Caco-2 (cell line): ENCODE measurements around the gene GCDH. TPM values are rescaled to one million over a fixed set of nuclear protein-coding genes. Genes with fewer than 3 reads are reported as not detected.

Source experiments
- BruUV-seq: library from RNA; stranded (reverse); fragments of 400-500 nt; replicated peaks from 2 replicates; lab custom pipeline; 2021; lab: Mats Ljungman, UMichigan
- CTCF ChIA-PET: fragments of 300-600 bp; sonication (Branson Sonifier 250); formaldehyde crosslinking; loops from one replicate; lab custom pipeline; 2022; ENCODE audit warnings: antibody characterized with exemption; lab: Charles Lee
- POLR2A ChIA-PET: fragments of 300-600 bp; sonication (Branson Sonifier 250); formaldehyde crosslinking; loops from one replicate; lab custom pipeline; 2022; ENCODE audit warnings: antibody characterized with exemption; lab: Charles Lee
- DNase-seq, 2 experiments: peaks; one replicate each; pipeline versions ENCODE4 v3.0.0 to v3.0.0-alpha.2; 2020 to 2022
- H3K27me3 ChIP-seq: replicated peaks from 2 replicates; pipeline ENCODE4 v1.6.0; 2011; ENCODE audit warnings: low read length; ENCODE audit not compliant: control insufficient read depth, insufficient read depth
- H3K36me3 ChIP-seq: 2 replicates; pipeline ENCODE4 v1.5.1; 2011; ENCODE audit warnings: low read length; ENCODE audit not compliant: control insufficient read depth, insufficient read depth
- H3K4me1 ChIP-seq: fragments of 250-450 bp; sonication (Bioruptor Pico); 2 replicates; pipeline ENCODE4 v1.5.1; 2020; ENCODE audit warnings: mild to moderate bottlenecking
- H3K4me3 ChIP-seq: 2 replicates; pipeline ENCODE4 v1.5.1; 2011; ENCODE audit warnings: low read depth, mild to moderate bottlenecking, control low read depth, low read length
- H3K9me3 ChIP-seq: fragments of 250-450 bp; sonication (Bioruptor Pico); 2 replicates; pipeline ENCODE4 v1.5.1; 2020; ENCODE audit warnings: mild to moderate bottlenecking, moderate library complexity
- H3K27ac Mint-ChIP-seq: one replicate; pipeline ENCODE4 v1.8.0; 2022; ENCODE audit warnings: mixed read lengths; ENCODE audit not compliant: unreplicated experiment
- H3K27me3 Mint-ChIP-seq: one replicate; pipeline ENCODE4 v1.8.0; 2022; ENCODE audit warnings: mixed read lengths; ENCODE audit not compliant: insufficient read depth, unreplicated experiment
- H3K36me3 Mint-ChIP-seq: one replicate; pipeline ENCODE4 v1.8.0; 2022; ENCODE audit warnings: mild to moderate bottlenecking, mixed read lengths; ENCODE audit not compliant: insufficient read depth, unreplicated experiment
- H3K4me1 Mint-ChIP-seq: one replicate; pipeline ENCODE4 v1.8.0; 2022; ENCODE audit warnings: low read depth, mixed read lengths; ENCODE audit not compliant: unreplicated experiment
- H3K4me3 Mint-ChIP-seq: one replicate; pipeline ENCODE4 v1.8.0; 2022; ENCODE audit warnings: mild to moderate bottlenecking, moderate library complexity, mixed read lengths; ENCODE audit not compliant: unreplicated experiment
- H3K9me3 Mint-ChIP-seq: one replicate; pipeline ENCODE4 v1.8.0; 2022; ENCODE audit warnings: mixed read lengths; ENCODE audit not compliant: unreplicated experiment
- intact Hi-C: fragments of 100-400 bp; cut with micrococcal nuclease; formaldehyde crosslinking; loops from one replicate; pipeline ENCODE4 v1.10.0; 2022; ENCODE audit not compliant: unreplicated experiment
- total RNA-seq: library from RNA; stranded (reverse); gene quantifications from 2 replicates; pipeline ENCODE4 v1.2.3, GENCODE V29; 2022
- TF ChIP-seq, protein P1 (sequence below), 2 experiments: fragments of 200-600 bp in 1 of 2; IDR thresholded peaks; 1 replicate in 1 of 2; 2 replicates in 1 of 2; pipeline versions ENCODE4 v1.5.1 to v1.8.0; 2011 to 2022; ENCODE audit warnings: antibody characterized with exemption in 1 of 2, control low read depth in 1 of 2, inconsistent platforms in 1 of 2, low read depth in 1 of 2, low read length in 1 of 2, mild to moderate bottlenecking in 1 of 2, moderate library complexity in 1 of 2; ENCODE audit not compliant: insufficient read depth in 1 of 2, severe bottlenecking in 1 of 2, unreplicated experiment in 1 of 2

The GCDH gene
- total RNA-seq, 1 experiment from 2014 or later, result 31.4 TPM

DNA sequence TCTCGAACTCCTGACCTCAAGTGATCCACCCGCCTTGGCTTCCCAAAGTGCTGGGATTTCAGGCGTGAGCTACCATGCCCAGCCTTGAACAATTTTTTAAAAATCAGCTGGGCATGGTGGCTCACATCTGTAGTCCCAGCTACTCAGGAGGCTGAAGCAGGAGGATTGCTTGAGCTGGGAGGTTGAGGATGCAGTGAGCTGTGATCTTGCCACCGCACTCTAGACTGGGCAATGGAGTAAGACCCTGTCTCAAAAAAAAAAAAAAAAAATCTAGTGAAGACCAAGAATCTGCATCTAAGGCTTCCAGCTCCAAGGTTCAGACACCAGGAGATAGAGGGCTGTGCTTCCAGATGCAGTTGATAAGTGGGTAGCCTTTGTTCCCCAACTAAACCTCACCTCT, 26.8 kb upstream of the GCDH start:
- TF ChIP-seq, protein P1, sequence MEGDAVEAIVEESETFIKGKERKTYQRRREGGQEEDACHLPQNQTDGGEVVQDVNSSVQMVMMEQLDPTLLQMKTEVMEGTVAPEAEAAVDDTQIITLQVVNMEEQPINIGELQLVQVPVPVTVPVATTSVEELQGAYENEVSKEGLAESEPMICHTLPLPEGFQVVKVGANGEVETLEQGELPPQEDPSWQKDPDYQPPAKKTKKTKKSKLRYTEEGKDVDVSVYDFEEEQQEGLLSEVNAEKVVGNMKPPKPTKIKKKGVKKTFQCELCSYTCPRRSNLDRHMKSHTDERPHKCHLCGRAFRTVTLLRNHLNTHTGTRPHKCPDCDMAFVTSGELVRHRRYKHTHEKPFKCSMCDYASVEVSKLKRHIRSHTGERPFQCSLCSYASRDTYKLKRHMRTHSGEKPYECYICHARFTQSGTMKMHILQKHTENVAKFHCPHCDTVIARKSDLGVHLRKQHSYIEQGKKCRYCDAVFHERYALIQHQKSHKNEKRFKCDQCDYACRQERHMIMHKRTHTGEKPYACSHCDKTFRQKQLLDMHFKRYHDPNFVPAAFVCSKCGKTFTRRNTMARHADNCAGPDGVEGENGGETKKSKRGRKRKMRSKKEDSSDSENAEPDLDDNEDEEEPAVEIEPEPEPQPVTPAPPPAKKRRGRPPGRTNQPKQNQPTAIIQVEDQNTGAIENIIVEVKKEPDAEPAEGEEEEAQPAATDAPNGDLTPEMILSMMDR (IDR thresholded peaks at IDR 0.05; ENCODE audit: insufficient read depth in 1 of 2, low read depth in 1 of 2, low read length in 1 of 2, severe bottlenecking in 1 of 2, unreplicated experiment in 1 of 2), result no peak
- no TSS peak for BruUV-seq

DNA sequence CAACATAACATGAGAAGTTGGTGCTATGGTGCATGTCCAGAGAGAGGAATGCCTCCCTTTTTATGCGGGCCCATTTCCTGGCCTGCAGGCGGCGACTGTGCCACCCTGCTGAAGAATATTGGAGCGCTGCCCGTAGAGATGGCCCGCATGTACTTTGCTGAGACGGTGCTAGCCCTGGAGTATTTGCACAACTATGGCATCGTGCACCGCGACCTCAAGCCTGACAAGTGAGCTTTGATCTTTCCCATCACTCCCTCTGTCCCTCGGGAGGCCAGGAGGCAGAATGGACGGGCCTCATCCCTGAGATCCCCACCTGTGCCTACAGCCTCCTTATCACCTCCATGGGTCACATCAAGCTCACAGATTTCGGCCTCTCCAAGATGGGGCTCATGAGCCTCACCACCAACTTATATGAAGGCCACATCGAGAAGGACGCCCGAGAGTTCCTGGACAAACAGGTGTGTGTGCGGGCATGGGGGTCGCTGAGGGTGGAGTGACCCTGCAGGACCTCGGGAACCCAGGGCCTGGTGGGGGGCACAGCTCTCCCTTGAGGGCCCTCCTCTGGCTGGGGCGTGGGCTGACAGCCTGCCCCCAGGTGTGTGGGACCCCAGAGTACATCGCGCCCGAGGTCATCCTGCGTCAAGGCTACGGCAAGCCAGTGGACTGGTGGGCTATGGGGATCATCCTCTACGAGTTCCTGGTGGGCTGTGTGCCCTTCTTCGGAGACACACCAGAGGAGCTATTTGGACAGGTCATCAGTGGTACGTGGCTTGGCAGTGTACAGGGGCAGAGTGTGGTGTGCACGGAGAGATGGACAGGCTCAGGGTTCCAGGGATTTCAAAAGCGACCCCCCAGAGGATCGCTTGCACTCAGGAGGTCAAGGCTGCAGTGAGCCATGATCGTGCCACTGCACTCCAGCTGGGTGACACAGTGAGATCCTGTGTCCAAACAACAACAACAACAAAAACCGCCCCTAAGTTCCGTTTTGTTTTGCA, 25.9 kb upstream of the GCDH start:
- Mint-ChIP-seq H3K36me3 (no peaks in the 10 kb centered on the region), H3K27ac (no peak overlapping the region), H3K4me1 (no peaks in the 10 kb centered on the region), H3K27me3 (peaks cover 2% of the 10 kb centered on the region), H3K9me3 (no peaks in the 10 kb centered on the region), H3K4me3 (no peak overlapping the region)
- intact Hi-C loops, result no loop called here
- H3K4me1 ChIP-seq, result no peaks in the 10 kb centered on the region
- DNase-seq, result no peak
- no peaks in the 10 kb centered on the region for H3K9me3 ChIP-seq
- ChIA-PET CTCF (no interaction called here), POLR2A (interaction anchor here (0.5 kb wide), 1 partner anchor 81 kb away, joined by 6 read pairs; no protein-coding TSS in a partner anchor)
- TF ChIP-seq, protein P1 (IDR thresholded peaks at IDR 0.05; ENCODE audit: insufficient read depth in 1 of 2, low read depth in 1 of 2, low read length in 1 of 2, severe bottlenecking in 1 of 2, unreplicated experiment in 1 of 2), result no peak
- H3K4me3 ChIP-seq, result no peak overlapping the region
- no peaks in the 10 kb centered on the region for H3K36me3 ChIP-seq
- no peaks in the 10 kb centered on the region for H3K27me3 ChIP-seq
- no TSS peak for BruUV-seq

More for the DNA sequence above, 26.8 kb upstream of the GCDH start:
- CTCF ChIA-PET, result interaction anchor here (2.0 kb wide), 1 partner anchor 9 kb away, joined by 8 read pairs; no protein-coding TSS in a partner anchor
- no peak overlapping the region for H3K4me3 ChIP-seq
- peaks cover 2% of the 10 kb centered on the region for H3K27me3 Mint-ChIP-seq
- H3K9me3 Mint-ChIP-seq, result no peaks in the 10 kb centered on the region
- intact Hi-C loops, result no loop called here
- DNase-seq, result no peak
- no peak overlapping the region for H3K4me3 Mint-ChIP-seq
- POLR2A ChIA-PET, result interaction anchor here (0.6 to 0.7 kb wide), 3 partner anchors 9 to 1089 kb away, joined by 4 to 10 read pairs (median 5); no protein-coding TSS in a partner anchor
- no peaks in the 10 kb centered on the region for H3K4me1 Mint-ChIP-seq
- no peaks in the 10 kb centered on the region for H3K4me1 ChIP-seq
- no peaks in the 10 kb centered on the region for H3K27me3 ChIP-seq
- no peaks in the 10 kb centered on the region for H3K36me3 ChIP-seq
- no peak overlapping the region for H3K27ac Mint-ChIP-seq
- H3K36me3 Mint-ChIP-seq, result no peaks in the 10 kb centered on the region
- no peaks in the 10 kb centered on the region for H3K9me3 ChIP-seq

DNA sequence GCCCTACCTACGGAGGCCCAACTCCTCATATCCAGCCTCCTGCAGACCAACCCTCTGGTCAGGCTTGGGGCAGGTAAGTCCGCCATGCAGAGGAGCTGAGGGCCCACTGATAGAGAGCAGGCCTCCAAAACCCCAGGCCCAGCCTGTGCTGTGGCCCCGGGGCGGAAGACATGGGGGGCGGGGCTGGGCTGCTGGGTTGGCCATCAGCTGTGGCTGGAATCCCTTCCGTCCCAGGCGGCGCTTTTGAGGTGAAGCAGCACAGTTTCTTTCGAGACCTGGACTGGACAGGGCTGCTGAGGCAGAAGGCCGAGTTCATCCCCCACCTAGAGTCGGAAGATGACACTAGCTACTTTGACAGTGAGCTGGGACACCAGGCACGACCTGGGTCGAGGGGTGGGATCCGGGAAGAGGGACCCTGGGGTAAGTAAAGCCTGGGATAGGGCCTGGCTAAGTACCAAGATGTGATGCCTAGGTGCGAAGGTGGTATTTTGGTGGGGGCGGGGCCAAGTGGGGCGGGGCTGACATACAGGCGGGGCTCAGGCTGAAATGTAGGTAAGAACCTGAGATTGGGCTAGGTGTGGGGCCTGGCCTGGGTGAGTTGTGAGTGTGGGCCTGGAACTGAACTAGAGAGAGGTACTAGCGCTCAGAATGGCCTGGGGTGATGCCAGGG, 25.1 kb upstream of the GCDH start:
- Mint-ChIP-seq H3K36me3 (no peaks in the 10 kb centered on the region), H3K4me3 (no peak overlapping the region), H3K4me1 (no peaks in the 10 kb centered on the region), H3K27me3 (peaks cover 2% of the 10 kb centered on the region), H3K9me3 (no peaks in the 10 kb centered on the region), H3K27ac (no peak overlapping the region)
- no TSS peak for BruUV-seq
- TF ChIP-seq, protein P1 (IDR thresholded peaks at IDR 0.05; ENCODE audit: insufficient read depth in 1 of 2, low read depth in 1 of 2, low read length in 1 of 2, severe bottlenecking in 1 of 2, unreplicated experiment in 1 of 2), result no peak
- ChIA-PET CTCF (no interaction called here), POLR2A (no interaction called here)
- Histone ChIP-seq H3K4me3 (no peak overlapping the region), H3K36me3 (no peaks in the 10 kb centered on the region), H3K27me3 (no peaks in the 10 kb centered on the region), H3K9me3 (no peaks in the 10 kb centered on the region), H3K4me1 (no peaks in the 10 kb centered on the region)
- intact Hi-C loops, result no loop called here
- no peak for DNase-seq
